Mammary epithelial cell (primary cell): ENCODE results near the gene GRIN3A.

ENCODE experiments used
- CTCF ChIP-seq, 2 donors: IDR thresholded peaks in 1 of 2; conservative IDR thresholded peaks in 1 of 2; 2 replicates each; pipeline ENCODE4 v1.5.1; 2011 to 2012; ENCODE audit warnings: inconsistent platforms in 2 of 2, low read length in 2 of 2, mild to moderate bottlenecking in 2 of 2, control low read depth in 1 of 2, low read depth in 1 of 2; ENCODE audit not compliant: insufficient read depth in 1 of 2; ENCODE audit errors: extremely low read depth in 1 of 2
- EZH2 ChIP-seq: IDR thresholded peaks from 2 replicates; pipeline ENCODE4 v1.6.1; 2012; ENCODE audit warnings: low read length, inconsistent platforms, borderline replicate concordance

- no peak for TF ChIP-seq CTCF (conservative IDR thresholded peaks at IDR 0.05 in 1 of 2, IDR thresholded peaks at IDR 0.05 in 1 of 2; ENCODE audit: extremely low read depth in 1 of 2, insufficient read depth in 1 of 2, low read depth in 1 of 2, low read length in 2 of 2)
- no peak for TF ChIP-seq EZH2
These were observed 1.2 kb downstream of the GRIN3A start for GRCh38 chr9:101737165-101737704.
